ENCODE measurements around the gene AP3D1.

The AP3D1 gene

DNA sequence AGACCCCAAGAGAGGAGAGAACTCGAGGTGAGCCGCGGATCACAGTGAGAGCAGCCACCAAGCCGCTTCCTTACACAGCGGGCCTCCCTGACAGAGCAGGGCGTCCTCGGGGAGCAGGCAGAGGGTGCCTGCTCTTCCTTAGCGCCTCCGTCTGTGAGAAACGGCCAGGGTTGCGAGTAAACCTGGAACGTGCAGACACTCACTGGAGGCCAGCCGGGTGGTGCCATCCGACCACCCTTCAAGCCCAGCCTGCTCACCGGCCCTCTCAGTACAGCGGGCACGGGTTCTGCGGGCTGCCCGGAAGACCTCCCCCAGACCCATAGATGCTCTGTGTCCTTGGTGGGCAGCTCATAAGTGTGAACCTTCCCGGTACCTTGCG is 22.0 kb upstream of the AP3D1 start:
- Histone ChIP-seq H3K9me3 (ENCODE audit: control insufficient read depth, insufficient read depth, low read length) (no peaks in the 10 kb centered on the region), H3K4me1 (ENCODE audit: insufficient read depth, low read length) (peaks cover 31% of the 10 kb centered on the region), H3K9ac (ENCODE audit: low read depth, low read length) (no peak overlapping the region), H3K36me3 (ENCODE audit: insufficient read depth, low read length) (no peaks in the 10 kb centered on the region; the same call in 1 of the 2 replicates)

DNA sequence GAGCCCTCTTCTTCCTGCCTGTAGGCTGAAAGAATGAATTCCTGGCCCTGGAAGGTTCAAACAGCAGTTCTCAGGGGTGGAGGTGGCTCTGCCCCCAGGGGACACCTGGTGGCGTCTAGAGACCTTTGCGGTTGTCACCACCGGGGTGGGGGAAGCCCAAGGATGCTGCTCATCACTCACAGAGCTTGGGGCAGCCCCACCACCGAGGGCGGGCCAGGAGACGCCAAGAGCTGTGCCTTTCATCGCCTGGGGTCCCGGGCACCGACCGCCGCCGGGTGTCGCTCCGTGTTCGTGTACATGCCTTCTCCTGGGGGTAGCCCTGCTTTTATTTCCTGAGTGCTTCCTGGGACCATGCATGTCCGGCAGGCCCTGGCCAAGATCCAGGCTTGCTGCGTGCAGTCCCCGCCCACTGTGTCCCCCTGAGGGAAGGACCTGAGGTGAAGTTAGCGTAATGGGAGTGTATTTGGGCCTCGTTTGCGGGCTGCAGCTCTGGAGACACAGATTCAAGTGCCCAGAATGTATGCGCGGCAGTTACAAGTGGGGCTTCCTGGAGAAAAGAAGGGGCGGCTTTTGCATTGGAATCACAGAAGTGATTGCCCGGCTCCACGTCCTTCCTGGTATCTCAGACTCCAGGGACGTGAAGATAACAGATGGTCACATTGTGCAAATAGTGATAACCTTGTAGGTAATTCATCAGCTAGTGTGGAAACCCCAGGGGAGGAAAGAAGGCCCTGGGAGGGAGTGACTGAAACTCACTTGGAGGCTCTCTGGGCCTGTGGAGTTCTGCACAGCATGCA is 20.2 kb upstream of the AP3D1 start:
- no peak overlapping the region for H3K9ac ChIP-seq (ENCODE audit: low read depth, low read length)
- no peaks in the 10 kb centered on the region; the same call in 1 of the 2 replicates for H3K36me3 ChIP-seq (ENCODE audit: insufficient read depth, low read length)
- peaks cover 44% of the 10 kb centered on the region for H3K4me1 ChIP-seq (ENCODE audit: insufficient read depth, low read length)
- no peaks in the 10 kb centered on the region for H3K9me3 ChIP-seq (ENCODE audit: control insufficient read depth, insufficient read depth, low read length)

DNA sequence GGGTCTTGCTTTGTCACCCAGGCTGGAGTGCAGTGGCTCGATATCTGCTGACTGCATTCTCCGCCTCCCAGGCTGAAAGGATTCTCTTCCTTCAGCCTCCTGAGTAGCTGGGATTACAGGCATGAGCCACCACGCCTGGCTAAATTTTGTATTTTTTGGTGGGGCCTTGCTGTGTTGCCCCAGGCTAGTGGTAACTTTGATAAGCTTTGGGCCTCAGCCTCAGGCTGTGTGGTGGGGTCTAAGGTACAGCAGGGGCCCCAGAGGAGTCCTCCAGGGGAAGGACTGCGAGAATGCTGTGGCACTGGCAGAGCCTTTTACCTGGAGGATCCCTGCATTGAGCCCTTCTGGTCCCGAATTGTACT is 19.6 kb upstream of the AP3D1 start:
- no peaks in the 10 kb centered on the region for H3K9me3 ChIP-seq (ENCODE audit: control insufficient read depth, insufficient read depth, low read length)
- no peak overlapping the region for H3K9ac ChIP-seq (ENCODE audit: low read depth, low read length)
- H3K36me3 ChIP-seq (ENCODE audit: insufficient read depth, low read length): no peaks in the 10 kb centered on the region; the same call in 1 of the 2 replicates
- H3K4me1 ChIP-seq (ENCODE audit: insufficient read depth, low read length): peaks cover 44% of the 10 kb centered on the region

DNA sequence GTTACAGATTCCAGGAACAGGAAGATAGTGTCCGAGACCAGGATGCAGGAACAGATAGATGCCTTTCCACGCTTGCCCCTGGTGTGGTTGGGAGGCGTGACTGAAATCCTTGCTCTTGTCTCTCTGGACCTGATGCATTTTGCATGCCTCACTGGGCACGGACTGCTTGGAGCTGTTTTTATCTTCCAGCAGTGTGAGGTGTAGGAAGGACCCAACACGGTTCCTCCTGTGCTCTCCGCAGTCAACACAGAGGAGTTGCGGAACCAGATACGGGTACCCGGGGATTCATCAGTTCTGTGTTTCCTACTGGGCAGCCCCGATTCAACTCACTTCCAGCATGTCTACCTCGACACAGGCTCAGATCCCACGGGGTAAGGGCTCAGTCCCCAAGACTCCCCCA is 18.9 kb upstream of the AP3D1 start:
- Histone ChIP-seq H3K9ac (ENCODE audit: low read depth, low read length) (no peak overlapping the region), H3K9me3 (ENCODE audit: control insufficient read depth, insufficient read depth, low read length) (no peaks in the 10 kb centered on the region), H3K36me3 (ENCODE audit: insufficient read depth, low read length) (no peaks in the 10 kb centered on the region), H3K4me1 (ENCODE audit: insufficient read depth, low read length) (peaks cover 44% of the 10 kb centered on the region)

DNA sequence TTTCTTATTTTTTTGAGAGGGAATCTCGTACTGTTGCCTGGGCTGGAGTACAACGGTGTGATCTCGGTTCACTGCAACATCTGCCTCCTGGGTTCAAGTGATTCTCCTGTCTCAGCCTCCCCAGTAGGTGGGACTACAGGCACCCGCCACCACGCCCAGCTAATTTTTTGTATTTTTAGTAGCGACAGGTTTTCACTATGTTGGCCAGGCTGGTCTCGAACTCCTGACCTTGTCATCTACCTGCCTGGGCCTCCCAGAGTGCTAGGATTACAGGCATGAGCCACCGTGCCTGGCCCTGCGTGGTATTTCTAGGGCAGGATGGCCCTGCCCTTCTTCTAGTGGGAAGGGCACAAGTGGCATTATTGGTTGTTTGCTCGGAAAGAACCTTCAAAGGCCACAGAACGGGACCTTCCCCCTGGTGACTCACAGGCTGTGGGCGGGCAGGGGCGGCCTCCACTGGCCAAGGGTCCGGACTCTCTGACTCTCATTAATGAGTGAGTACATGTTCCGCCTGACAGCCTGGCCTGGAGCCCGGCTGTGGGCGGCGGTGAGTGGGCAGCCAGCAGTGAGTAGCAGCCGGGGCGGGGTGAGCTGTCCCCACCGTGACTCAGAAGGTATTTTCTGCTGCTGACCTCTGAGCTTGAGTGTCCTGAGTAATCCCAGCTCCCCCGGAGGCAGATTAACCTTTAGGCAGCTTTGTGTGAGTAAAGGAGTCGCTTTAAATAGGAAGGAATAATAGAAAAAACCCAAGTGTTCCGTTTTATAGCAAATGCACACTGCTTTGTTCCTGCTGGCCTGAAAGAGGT is 17.5 kb upstream of the AP3D1 start:
- H3K9ac ChIP-seq (ENCODE audit: low read depth, low read length): no peak overlapping the region
- no peaks in the 10 kb centered on the region for H3K9me3 ChIP-seq (ENCODE audit: control insufficient read depth, insufficient read depth, low read length)
- H3K36me3 ChIP-seq (ENCODE audit: insufficient read depth, low read length): no peaks in the 10 kb centered on the region
- H3K4me1 ChIP-seq (ENCODE audit: insufficient read depth, low read length): peaks cover 44% of the 10 kb centered on the region

DNA sequence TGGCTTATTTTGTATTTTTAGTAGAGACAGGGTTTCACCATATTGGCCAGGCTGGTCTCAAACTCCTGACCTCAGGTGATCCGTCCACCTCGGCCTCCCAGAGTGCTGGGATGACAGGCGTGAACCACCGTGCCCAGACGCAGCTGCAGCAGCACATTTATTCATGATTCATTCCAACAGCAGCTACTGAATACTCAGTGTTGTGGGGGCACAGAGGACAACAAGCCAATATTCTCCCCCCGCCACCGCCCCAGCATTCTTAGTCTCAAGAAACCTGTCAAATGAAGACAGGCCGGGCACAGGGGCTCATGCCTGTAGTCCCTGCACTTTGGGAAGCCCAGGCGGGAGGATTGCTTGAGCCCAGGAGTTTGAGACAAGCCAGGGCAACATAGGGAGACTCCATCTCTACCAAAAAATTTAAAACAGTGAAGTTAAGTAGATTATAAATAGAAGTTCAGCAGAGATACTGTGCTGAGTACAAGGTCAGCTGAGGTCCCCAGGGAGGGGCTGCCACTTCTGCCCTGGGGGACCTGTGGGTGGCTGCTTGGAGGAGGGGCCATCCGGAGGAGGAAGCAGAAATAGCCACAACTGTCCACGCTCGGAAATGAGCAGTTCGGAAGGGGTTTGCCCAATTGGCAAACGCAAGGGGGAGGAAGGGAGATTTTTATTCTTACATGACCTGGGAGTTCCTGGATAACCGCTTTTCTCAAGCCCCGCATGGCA is 16.7 kb upstream of the AP3D1 start:
- H3K36me3 ChIP-seq (ENCODE audit: insufficient read depth, low read length): no peaks in the 10 kb centered on the region
- peaks cover 44% of the 10 kb centered on the region for H3K4me1 ChIP-seq (ENCODE audit: insufficient read depth, low read length)
- H3K9me3 ChIP-seq (ENCODE audit: control insufficient read depth, insufficient read depth, low read length): no peaks in the 10 kb centered on the region
- H3K9ac ChIP-seq (ENCODE audit: low read depth, low read length): no peak overlapping the region

DNA sequence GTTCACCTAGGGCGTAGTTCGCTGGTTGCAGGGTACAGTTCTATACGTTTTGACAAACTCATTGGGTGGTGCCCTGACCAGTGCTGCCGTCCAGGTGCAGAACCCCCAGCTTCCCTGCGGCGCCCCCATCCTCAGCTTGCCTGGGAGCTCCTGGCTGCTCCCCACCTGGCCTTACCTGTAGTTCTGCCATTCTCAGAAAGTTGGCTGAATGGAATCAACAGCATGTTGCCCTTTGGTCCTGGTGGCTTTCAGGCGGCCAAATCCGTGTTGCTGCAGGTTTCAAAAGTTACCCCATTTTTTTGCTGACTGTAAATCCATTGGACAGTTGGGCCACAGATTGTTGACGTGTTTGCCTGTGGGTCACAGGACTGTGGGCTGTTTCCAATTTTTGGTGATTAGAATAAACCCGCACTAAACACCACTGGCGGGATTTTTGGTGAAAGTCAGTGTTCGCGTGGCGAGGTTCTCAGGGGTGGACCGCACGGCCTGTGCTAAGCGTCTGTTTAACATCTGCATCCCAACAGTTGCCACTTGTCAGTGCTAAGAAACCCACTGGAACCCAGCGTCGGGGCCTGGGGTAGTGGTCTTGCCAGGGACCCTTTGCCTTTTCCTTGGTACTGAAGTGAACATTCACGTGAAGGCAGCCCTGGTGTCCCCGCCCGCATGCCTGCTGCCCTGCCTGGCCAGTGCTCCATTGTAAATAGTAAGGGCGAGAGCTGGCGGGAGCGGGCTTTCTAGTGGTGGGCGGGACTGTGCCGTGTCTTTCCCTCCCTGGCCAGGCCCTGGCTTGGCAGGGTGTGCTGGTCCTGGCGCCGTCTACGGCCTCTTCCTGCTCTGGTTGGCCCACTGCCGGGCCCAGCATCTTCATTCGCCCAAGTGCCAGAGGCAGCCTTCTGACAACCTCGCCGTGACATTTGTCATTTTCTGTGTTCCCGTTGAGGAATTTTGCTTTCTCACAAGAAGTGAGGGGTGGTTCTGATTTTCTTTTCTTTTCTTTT is 15.7 kb upstream of the AP3D1 start:
- peaks cover 44% of the 10 kb centered on the region for H3K4me1 ChIP-seq (ENCODE audit: insufficient read depth, low read length)
- no peaks in the 10 kb centered on the region for H3K36me3 ChIP-seq (ENCODE audit: insufficient read depth, low read length)
- H3K9ac ChIP-seq (ENCODE audit: low read depth, low read length): no peak overlapping the region
- H3K9me3 ChIP-seq (ENCODE audit: control insufficient read depth, insufficient read depth, low read length): no peaks in the 10 kb centered on the region

DNA sequence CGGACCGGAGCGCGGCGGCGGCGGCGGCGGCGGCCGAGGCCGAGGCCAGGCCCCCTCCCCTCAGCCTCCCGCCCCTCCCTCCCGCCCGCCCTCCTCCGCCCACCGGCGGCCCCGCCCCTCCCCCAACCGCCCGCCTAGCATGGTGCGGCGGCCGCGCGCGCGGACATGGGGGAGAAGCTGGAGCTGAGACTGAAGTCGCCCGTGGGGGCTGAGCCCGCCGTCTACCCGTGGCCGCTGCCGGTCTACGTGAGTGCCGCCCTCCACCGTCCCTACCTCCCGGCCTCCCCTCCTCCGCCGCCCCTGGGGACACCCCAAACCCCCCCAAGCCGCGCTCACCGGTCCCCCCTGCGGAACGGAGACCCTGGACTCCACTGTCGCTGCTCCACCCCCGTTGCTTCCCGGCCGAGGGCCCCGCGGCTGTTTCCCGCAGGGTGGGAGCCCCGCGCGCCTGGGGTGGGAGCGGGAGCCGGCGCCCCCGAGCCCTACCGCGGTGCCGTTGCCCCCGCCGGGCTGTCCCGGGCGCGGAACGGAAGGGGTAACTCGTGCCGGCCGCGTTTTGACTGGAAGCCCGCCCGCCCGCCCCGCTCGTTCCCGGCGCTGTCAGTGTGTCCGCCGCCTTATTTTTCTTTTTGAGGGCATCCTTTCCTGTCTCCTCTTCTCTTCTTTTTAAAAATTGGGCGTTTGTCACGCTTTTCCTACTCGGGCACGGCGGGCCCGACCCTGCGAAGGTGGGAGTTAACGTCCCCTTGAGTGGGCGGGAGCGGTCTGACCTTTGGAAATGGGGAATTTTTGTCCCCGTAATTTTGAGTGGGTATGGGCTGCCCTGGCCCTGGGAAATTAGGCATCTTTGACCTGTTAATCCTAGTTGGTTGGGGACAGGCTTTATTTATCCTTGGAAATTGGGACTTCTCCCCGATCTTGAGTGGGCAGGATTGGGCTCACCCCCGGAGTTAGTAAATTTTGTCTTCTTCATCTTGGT is 12.9 kb upstream of the AP3D1 start:
- no peaks in the 10 kb centered on the region for H3K9me3 ChIP-seq (ENCODE audit: control insufficient read depth, insufficient read depth, low read length)
- H3K36me3 ChIP-seq (ENCODE audit: insufficient read depth, low read length): no peaks in the 10 kb centered on the region
- peaks cover 22% of the 10 kb centered on the region; the same call in 1 of the 2 replicates for H3K4me1 ChIP-seq (ENCODE audit: insufficient read depth, low read length)
- H3K9ac ChIP-seq (ENCODE audit: low read depth, low read length): peak overlapping the region; percentile 81

DNA sequence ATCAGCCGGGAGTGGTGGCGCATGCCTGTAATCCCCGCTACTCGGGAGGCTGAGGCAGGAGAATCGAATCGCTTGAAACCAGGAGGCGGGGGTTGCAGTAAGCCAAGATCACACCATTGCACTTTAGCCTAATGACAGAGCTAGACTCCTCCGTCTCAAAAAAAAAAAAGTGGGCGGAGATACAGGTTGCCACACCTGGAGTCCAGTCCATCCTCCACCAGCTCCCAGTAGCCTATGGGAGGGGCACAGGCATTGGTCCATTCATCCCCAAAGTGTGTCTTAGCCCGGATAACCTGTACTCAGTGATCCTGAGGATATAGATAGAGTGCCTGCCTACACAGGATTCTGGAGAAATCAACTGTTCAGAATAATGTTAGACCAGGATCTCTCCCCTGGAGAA is 9.0 kb upstream of the AP3D1 start:
- Histone ChIP-seq H3K4me1 (ENCODE audit: insufficient read depth, low read length) (no peaks in the 10 kb centered on the region; the same call in 1 of the 2 replicates), H3K9ac (ENCODE audit: low read depth, low read length) (no peak overlapping the region)

DNA sequence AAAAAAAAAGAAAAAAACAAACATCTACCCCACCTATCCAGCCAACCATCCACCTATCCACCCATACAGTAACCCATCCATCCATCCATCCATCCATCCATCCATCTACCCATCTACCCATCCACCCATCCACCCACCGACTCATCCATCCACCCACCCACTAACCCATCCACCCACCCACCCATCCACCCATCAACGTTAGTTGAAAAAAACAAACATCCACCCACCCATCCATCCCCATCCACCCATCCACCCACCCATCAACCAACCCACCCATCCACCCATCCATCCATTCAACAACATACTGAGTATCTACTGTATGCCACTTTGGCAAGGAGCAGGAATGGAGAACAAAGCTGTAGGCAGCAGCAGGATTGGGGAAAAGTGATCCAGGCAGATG is 6.1 kb upstream of the AP3D1 start:
- H3K9me3 ChIP-seq (ENCODE audit: control insufficient read depth, insufficient read depth, low read length): no peaks in the 10 kb centered on the region
- no peaks in the 10 kb centered on the region; the same call in 1 of the 2 replicates for H3K4me1 ChIP-seq (ENCODE audit: insufficient read depth, low read length)
- no peaks in the 10 kb centered on the region for H3K36me3 ChIP-seq (ENCODE audit: insufficient read depth, low read length)
- no peak overlapping the region for H3K9ac ChIP-seq (ENCODE audit: low read depth, low read length)

More for the DNA sequence above, 9.0 kb upstream of the AP3D1 start:
- Histone ChIP-seq H3K9me3 (ENCODE audit: control insufficient read depth, insufficient read depth, low read length) (no peaks in the 10 kb centered on the region), H3K36me3 (ENCODE audit: insufficient read depth, low read length) (no peaks in the 10 kb centered on the region)

DNA sequence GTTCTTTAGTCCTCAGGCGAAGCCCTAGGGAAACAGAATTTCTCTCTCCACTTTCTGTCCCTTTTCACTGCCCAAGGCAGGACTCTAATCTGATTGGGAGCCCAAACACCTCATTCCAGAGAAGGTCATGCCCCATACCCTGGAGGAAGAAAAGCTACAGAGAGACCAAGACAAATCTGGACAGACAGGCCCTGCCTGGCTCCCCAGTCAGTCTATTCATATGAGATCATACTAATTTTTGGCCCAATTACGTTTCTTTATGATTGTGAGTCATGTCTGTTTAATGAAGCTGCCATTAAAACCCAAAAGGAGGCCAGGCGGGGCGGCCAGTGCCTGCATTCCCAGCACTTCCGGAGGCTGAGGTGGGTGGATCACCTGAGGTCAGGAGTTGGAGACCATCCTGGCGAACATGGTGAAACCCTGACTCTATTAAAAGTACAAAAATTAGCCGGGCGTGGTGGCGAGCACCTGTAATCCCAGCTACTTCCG is 3.3 kb upstream of the AP3D1 start:
- H3K4me1 ChIP-seq (ENCODE audit: insufficient read depth, low read length): peaks cover 3% of the 10 kb centered on the region; the same call in 1 of the 2 replicates
- no peaks in the 10 kb centered on the region for H3K9me3 ChIP-seq (ENCODE audit: control insufficient read depth, insufficient read depth, low read length)
- H3K9ac ChIP-seq (ENCODE audit: low read depth, low read length): no peak overlapping the region
- no peaks in the 10 kb centered on the region for H3K36me3 ChIP-seq (ENCODE audit: insufficient read depth, low read length)

DNA sequence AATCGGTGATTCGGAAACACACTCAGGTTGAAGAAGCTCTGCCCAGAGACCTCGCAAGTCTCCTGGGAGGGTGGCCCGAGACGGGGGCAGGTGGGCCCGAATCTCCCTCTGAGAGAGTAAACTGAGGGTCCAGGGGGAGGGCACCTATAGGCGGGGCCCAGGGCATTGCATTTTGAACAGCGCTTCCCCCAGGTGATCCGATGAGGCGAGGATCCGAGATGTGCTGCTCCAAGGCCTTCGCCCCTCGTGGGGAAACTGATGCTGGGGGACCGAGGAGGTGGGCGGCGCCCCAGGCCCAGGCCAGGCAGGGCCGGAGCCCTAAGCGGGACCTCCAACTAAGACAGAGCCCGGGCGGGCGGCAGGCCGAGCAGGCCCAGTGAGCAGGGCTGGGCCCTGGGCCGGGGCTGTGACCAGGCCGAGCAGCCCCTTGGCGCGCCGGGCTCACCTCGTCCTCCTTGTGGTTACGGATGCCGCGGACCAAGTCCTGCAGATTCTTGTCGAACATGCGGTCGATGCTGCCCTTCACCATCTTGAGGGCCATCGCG is 500 bp downstream of the AP3D1 start:
- H3K9ac ChIP-seq (ENCODE audit: low read depth, low read length): peak overlapping the region; percentile 98
- H3K4me1 ChIP-seq (ENCODE audit: insufficient read depth, low read length): peaks cover 8% of the 10 kb centered on the region; the same call in 1 of the 2 replicates
- no peaks in the 10 kb centered on the region; the same call in 1 of the 2 replicates for H3K36me3 ChIP-seq (ENCODE audit: insufficient read depth, low read length)
- no peaks in the 10 kb centered on the region for H3K9me3 ChIP-seq (ENCODE audit: control insufficient read depth, insufficient read depth, low read length)

Data from ES-I3 (cell line).